HCT116 (cell line): ENCODE results near the gene TRMU. TPM values are rescaled to one million over a fixed set of nuclear protein-coding genes. Genes with fewer than 3 reads are reported as not detected.

Source experiments
- ATAC-seq: fragments of 200-7000 bp; cut with Tn5 transposase; 2 replicates; pipeline ENCODE4 v1.9.1; 2020; ENCODE audit warnings: mild to moderate bottlenecking, moderate library complexity
- BruUV-seq: library from RNA; stranded (reverse); fragments of 400-500 nt; replicated peaks from 2 replicates; lab custom pipeline; 2021; lab: Mats Ljungman, UMichigan
- CTCF ChIA-PET: fragments of 300-600 bp; sonication (Branson Sonifier 250); formaldehyde crosslinking; loops from one replicate; lab custom pipeline; 2021; ENCODE audit warnings: antibody characterized with exemption; lab: Charles Lee
- POLR2A ChIA-PET: fragments of 300-600, 350-600 bp; sonication (Branson Sonifier 250); formaldehyde crosslinking; loops from one replicate; lab custom pipeline; 2021; ENCODE audit warnings: antibody characterized with exemption; lab: Charles Lee
- RAD21 ChIA-PET, 2 experiments: fragments of 300-600 bp; sonication (Branson Sonifier 250); formaldehyde crosslinking; loops; one replicate each; lab custom pipeline; 2023; ENCODE audit warnings: low total read pairs in 2 of 2; ENCODE audit not compliant: uncharacterized antibody in 2 of 2, unreplicated experiment in 2 of 2, low non-redundant PET in 1 of 2; lab: Charles Lee
- DNase-seq: peaks from one replicate; pipeline ENCODE4 v3.0.0-alpha.2; 2010; ENCODE audit warnings: low read depth, low spot score
- H2AFZ ChIP-seq: fragments of 200-600 bp; shearing (Covaris generic), sonication (generic); 2 replicates; pipeline ENCODE4 v1.6.1; 2017; ENCODE audit warnings: low read depth, mixed run types, mixed read lengths, antibody characterized with exemption, low read length; ENCODE audit not compliant: poor library complexity, severe bottlenecking
- H3K27ac ChIP-seq: 2 replicates; pipeline ENCODE4 v1.5.1; 2012; ENCODE audit warnings: low read depth, low read length
- H3K27me3 ChIP-seq: fragments of 200-600 bp; sonication (generic); 2 replicates; pipeline ENCODE4 v1.6.1; 2016; ENCODE audit warnings: mixed run types, low read length, mixed read lengths; ENCODE audit not compliant: insufficient read depth
- H3K36me3 ChIP-seq, 2 experiments: fragments of 200-500 bp in 1 of 2; fragments of 200-600 bp in 1 of 2; sonication (Bioruptor generic) in 1 of 2; sonication (generic) in 1 of 2; 2 replicates each; pipeline versions ENCODE4 v1.5.1 to v1.6.1; 2014 to 2016; ENCODE audit warnings: low read length in 2 of 2, inconsistent platforms in 1 of 2, mixed read lengths in 1 of 2, mixed run types in 1 of 2; ENCODE audit not compliant: insufficient read depth in 2 of 2, control insufficient read depth in 1 of 2
- H3K4me1 ChIP-seq, 2 experiments: fragments of 200-600 bp in 1 of 2; sonication (generic) in 1 of 2; 2 replicates each; pipeline versions ENCODE4 v1.5.1 to v1.6.1; 2012 to 2017; ENCODE audit warnings: low read length in 2 of 2, inconsistent platforms in 1 of 2, mild to moderate bottlenecking in 1 of 2, mixed read lengths in 1 of 2, mixed run types in 1 of 2, moderate library complexity in 1 of 2; ENCODE audit not compliant: insufficient read depth in 2 of 2, control insufficient read depth in 1 of 2
- H3K4me2 ChIP-seq: fragments of 200-600 bp; sonication (generic); 2 replicates; pipeline ENCODE4 v1.6.1; 2017; ENCODE audit warnings: mixed run types, low read length, mixed read lengths
- H3K4me3 ChIP-seq, 2 experiments: fragments of 200-600 bp in 1 of 2; sonication (generic) in 1 of 2; replicated peaks in 1 of 2; 2 replicates each; pipeline ENCODE4 v1.5.1; 2011 to 2016; ENCODE audit warnings: low read length in 2 of 2, control low read depth in 1 of 2, low read depth in 1 of 2, mild to moderate bottlenecking in 1 of 2, mixed read lengths in 1 of 2, mixed run types in 1 of 2
- H3K79me2 ChIP-seq: fragments of 200-600 bp; sonication (generic); 2 replicates; pipeline ENCODE4 v1.6.1; 2017; ENCODE audit warnings: mild to moderate bottlenecking, mixed run types, low read length, moderate library complexity, mixed read lengths; ENCODE audit not compliant: insufficient read depth
- H3K9ac ChIP-seq: fragments of 200-600 bp; sonication (generic); 2 replicates; pipeline ENCODE4 v1.6.1; 2016; ENCODE audit warnings: low read length, mixed read lengths
- H3K9me2 ChIP-seq: fragments of 200-600 bp; sonication (generic), shearing (Covaris generic); 2 replicates; pipeline ENCODE4 v1.6.1; 2017; ENCODE audit warnings: mixed run types, mild to moderate bottlenecking, moderate library complexity; ENCODE audit not compliant: insufficient read depth
- H3K9me3 ChIP-seq, 2 experiments: fragments of 200-500 bp in 1 of 2; fragments of 200-600 bp in 1 of 2; sonication (Bioruptor generic) in 1 of 2; sonication (generic) in 1 of 2; 2 replicates each; pipeline ENCODE4 v1.6.1; 2014 to 2017; ENCODE audit warnings: low read length in 2 of 2, mixed read lengths in 2 of 2, inconsistent platforms in 1 of 2, low read depth in 1 of 2, mild to moderate bottlenecking in 1 of 2, mixed run types in 1 of 2, moderate library complexity in 1 of 2; ENCODE audit not compliant: control insufficient read depth in 1 of 2, insufficient read depth in 1 of 2
- H4K20me1 ChIP-seq: fragments of 200-600 bp; sonication (generic), shearing (Covaris generic); 2 replicates; pipeline ENCODE4 v1.6.1; 2017; ENCODE audit warnings: mixed run types, mild to moderate bottlenecking, moderate library complexity; ENCODE audit not compliant: insufficient read depth
- CTCF ChIP-seq, 3 experiments: fragments of 200-600 bp in 1 of 3; sonication (generic) in 1 of 3; IDR thresholded peaks in 2 of 3; conservative IDR thresholded peaks in 1 of 3; 2 replicates each; pipeline ENCODE4 v1.5.1; 2012 to 2017; ENCODE audit warnings: low read depth in 2 of 3, low read length in 2 of 3, antibody characterized with exemption in 1 of 3, borderline replicate concordance in 1 of 3, control low read depth in 1 of 3, mild to moderate bottlenecking in 1 of 3, mixed read lengths in 1 of 3, mixed run types in 1 of 3, moderate library complexity in 1 of 3; ENCODE audit not compliant: insufficient read depth in 1 of 3
- ELF1 ChIP-seq: IDR thresholded peaks from 2 replicates; pipeline ENCODE4 v1.6.1; 2012; ENCODE audit warnings: low read depth, borderline replicate concordance
- MAX ChIP-seq: IDR thresholded peaks from 2 replicates; pipeline ENCODE4 v1.6.1; 2012
- POLR2A ChIP-seq: IDR thresholded peaks from 2 replicates; pipeline ENCODE4 v1.7.0; 2011; ENCODE audit warnings: borderline replicate concordance; ENCODE audit not compliant: insufficient read depth, insufficient read length; ENCODE audit errors: extremely low read depth
- POLR2AphosphoS5 ChIP-seq: IDR thresholded peaks from 2 replicates; pipeline ENCODE4 v1.6.1; 2011; ENCODE audit warnings: mild to moderate bottlenecking, low read depth, low read length, moderate library complexity
- intact Hi-C: fragments of 100-400 bp; cut with micrococcal nuclease; formaldehyde crosslinking; loops from 2 replicates; pipeline ENCODE4 v1.10.0; 2022
- total RNA-seq: library from RNA; stranded (reverse); gene quantifications from one replicate; pipeline ENCODE4 v1.2.1, GENCODE V29; 2021; ENCODE audit not compliant: unreplicated experiment

TRMU gene
- total RNA-seq, 1 experiment from 2014 or later = 65.4 TPM

GRCh38 chr22:46366327-46366731, 30.8 kb downstream of the TRMU start:
- Histone ChIP-seq H4K20me1 (no peaks in the 10 kb centered on the region), H3K4me1 (peaks cover 0 to 12% of the 10 kb centered on the region in 2 experiments; a peak in 2 of 4 replicates), H3K9ac (no peak overlapping the region), H3K4me3 (no peak overlapping the region), H2AFZ (no peak overlapping the region), H3K9me3 (no peaks in the 10 kb centered on the region), H3K27me3 (no peaks in the 10 kb centered on the region), H3K4me2 (no peak overlapping the region), H3K79me2 (no peaks in the 10 kb centered on the region), H3K27ac (no peak overlapping the region), H3K9me2 (no peaks in the 10 kb centered on the region), H3K36me3 (no peaks in the 10 kb centered on the region; a peak in 1 of 4 replicates)
- no peak for TF ChIP-seq CTCF (IDR thresholded peaks at IDR 0.05 in 2 of 3, conservative IDR thresholded peaks at IDR 0.05 in 1 of 3; ENCODE audit: borderline replicate concordance in 1 of 3, insufficient read depth in 1 of 3, low read depth in 2 of 3, low read length in 2 of 3)
- no peak for TF ChIP-seq MAX
- TF ChIP-seq POLR2A = no peak
- TF ChIP-seq ELF1 = no peak
- no peak for TF ChIP-seq POLR2AphosphoS5
- ATAC-seq = no peak
- ChIA-PET CTCF (no interaction called here), RAD21 (interaction anchor here in 1 of 2 experiments (2.1 kb wide), 1 partner anchor 176 kb away, joined by 31 read pairs; no protein-coding TSS in a partner anchor), POLR2A (no interaction called here)
- intact Hi-C loops = no loop called here
- no peak for DNase-seq
- BruUV-seq = no TSS peak
